Nephron (organoid): Measurements from ENCODE around the gene SEC14L6.
"Not testable (repeated sequence)": the region's sequence is repeated elsewhere in the genome, so short reads cannot be mapped to it uniquely, and the experiment has no call there.

ENCODE experiments used
- H3K27ac Mint-ChIP-seq, 3 experiments: 2 replicates each; pipeline ENCODE4 v1.8.0; 2020; ENCODE audit warnings: mixed read lengths in 3 of 3, mild to moderate bottlenecking in 2 of 3, moderate library complexity in 1 of 3
- H3K27me3 Mint-ChIP-seq: 2 replicates; pipeline ENCODE4 v1.8.0; 2021; ENCODE audit warnings: low read depth, mild to moderate bottlenecking, moderate library complexity, mixed read lengths
- H3K36me3 Mint-ChIP-seq: 2 replicates; pipeline ENCODE4 v1.8.0; 2020; ENCODE audit warnings: low read depth, mixed read lengths
- H3K4me1 Mint-ChIP-seq: 2 replicates; pipeline ENCODE4 v1.8.0; 2020; ENCODE audit warnings: mixed read lengths
- H3K4me3 Mint-ChIP-seq, 3 experiments: 2 replicates each; pipeline ENCODE4 v1.8.0; 2020; ENCODE audit warnings: mild to moderate bottlenecking in 3 of 3, mixed read lengths in 3 of 3, moderate library complexity in 2 of 3
- H3K9me3 Mint-ChIP-seq: 2 replicates; pipeline ENCODE4 v1.8.0; 2020; ENCODE audit warnings: mixed read lengths
- CTCF ChIP-seq, 3 experiments: fragments of 200-600 bp; sonication (generic); IDR thresholded peaks; one replicate each; pipeline ENCODE4 v1.5.0; 2021; ENCODE audit warnings: antibody characterized with exemption in 3 of 3; ENCODE audit not compliant: unreplicated experiment in 3 of 3

The SEC14L6 gene

GRCh38 chr22:30556388-30556787 is 9.8 kb upstream of the SEC14L6 start:
- no peaks in the 10 kb centered on the region for H3K9me3 Mint-ChIP-seq
- H3K4me1 Mint-ChIP-seq, result no peaks in the 10 kb centered on the region
- no peak overlapping the region for H3K27ac Mint-ChIP-seq
- no peak for TF ChIP-seq CTCF (IDR thresholded peaks at IDR 0.05; ENCODE audit: unreplicated experiment in 3 of 3)
- no peak overlapping the region for H3K4me3 Mint-ChIP-seq
- peaks cover 4% of the 10 kb centered on the region for H3K27me3 Mint-ChIP-seq
- H3K36me3 Mint-ChIP-seq, result no peaks in the 10 kb centered on the region

DNA sequence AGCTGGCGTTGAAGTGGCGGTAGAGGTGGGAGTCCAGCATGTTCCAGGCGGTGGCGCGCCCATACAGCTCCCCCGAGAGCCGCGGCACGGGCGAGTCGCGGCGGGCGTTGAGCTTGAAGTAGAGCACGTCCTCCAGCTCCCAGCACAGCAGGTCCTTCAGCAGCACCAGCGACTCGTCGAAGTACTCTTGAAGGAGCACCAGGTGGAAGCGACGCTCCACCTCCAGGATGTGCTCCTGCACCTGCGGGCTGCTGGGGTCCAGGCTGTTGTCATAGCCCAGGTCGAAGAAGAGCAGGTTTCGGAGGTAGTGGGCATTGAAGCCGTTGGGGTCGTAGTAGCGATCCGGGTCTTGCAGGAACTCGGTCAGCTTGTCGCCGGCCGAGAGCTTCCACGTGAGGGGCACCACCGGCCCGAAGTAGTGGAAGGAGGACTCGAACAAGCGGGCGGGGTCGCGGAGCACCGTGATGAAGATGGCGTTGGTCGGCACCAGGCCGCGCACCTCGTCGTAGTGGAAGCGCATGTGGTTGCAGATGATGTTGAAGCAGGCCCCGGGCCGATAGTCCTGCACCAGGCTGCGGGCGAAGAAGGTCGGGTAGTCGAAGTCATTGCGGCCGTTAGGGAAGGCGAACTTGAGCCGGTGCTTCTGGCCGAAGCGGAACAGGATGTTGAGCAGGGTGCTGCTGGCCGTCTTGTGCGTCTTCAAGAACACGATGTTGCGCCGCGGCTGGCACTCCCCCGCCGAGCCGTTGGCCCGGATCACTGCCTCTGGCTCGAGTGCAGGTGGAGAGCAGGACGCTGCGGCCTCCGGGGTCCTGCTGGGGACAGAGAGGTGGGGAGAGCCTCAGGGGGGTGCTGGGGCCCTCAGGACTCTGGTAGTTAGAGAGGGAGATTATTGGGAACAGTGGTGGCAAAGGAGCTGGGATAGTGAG is 9.0 kb upstream of the SEC14L6 start:
- H3K27me3 Mint-ChIP-seq, result no peaks in the 10 kb centered on the region
- H3K9me3 Mint-ChIP-seq, result no peaks in the 10 kb centered on the region
- no peak for TF ChIP-seq CTCF (IDR thresholded peaks at IDR 0.05; ENCODE audit: unreplicated experiment in 3 of 3)
- H3K4me3 Mint-ChIP-seq, result no peak overlapping the region
- no peak overlapping the region for H3K27ac Mint-ChIP-seq
- H3K36me3 Mint-ChIP-seq, result no peaks in the 10 kb centered on the region
- no peaks in the 10 kb centered on the region for H3K4me1 Mint-ChIP-seq

- Mint-ChIP-seq H3K27me3 (no peaks in the 10 kb centered on the region), H3K9me3 (no peaks in the 10 kb centered on the region), H3K4me1 (no peaks in the 10 kb centered on the region), H3K27ac (no peak overlapping the region), H3K36me3 (no peaks in the 10 kb centered on the region), H3K4me3 (no peak overlapping the region)
- no peak for TF ChIP-seq CTCF (IDR thresholded peaks at IDR 0.05; ENCODE audit: unreplicated experiment in 3 of 3)
Measured at GRCh38 chr22:30553971-30554370, 7.4 kb upstream of the SEC14L6 start.

DNA sequence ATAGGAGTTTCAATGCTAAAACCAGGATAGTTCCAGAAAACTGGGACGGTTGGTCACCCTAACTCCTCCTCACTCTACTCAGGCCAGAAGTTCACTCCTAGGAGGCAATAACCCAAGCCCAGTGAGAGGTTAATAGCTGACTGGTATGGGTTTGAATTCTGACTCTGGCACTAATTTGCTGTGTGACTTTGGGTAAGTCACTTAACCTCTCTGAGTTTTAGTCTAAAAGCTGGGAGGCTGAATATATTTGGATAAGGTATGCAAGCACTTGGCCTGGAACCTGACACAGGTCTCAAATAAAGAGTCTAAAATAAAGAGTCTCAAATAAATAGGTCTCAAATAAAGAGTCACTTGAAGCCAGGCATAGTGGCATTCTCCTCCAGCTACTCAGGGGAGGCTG is 6.2 kb upstream of the SEC14L6 start:
- TF ChIP-seq CTCF (IDR thresholded peaks at IDR 0.05; ENCODE audit: unreplicated experiment in 3 of 3), result no peak
- H3K36me3 Mint-ChIP-seq, result no peaks in the 10 kb centered on the region
- H3K4me1 Mint-ChIP-seq, result no peaks in the 10 kb centered on the region
- H3K4me3 Mint-ChIP-seq, result no peak overlapping the region
- no peak overlapping the region for H3K27ac Mint-ChIP-seq
- H3K9me3 Mint-ChIP-seq, result no peaks in the 10 kb centered on the region
- peaks cover 3% of the 10 kb centered on the region for H3K27me3 Mint-ChIP-seq

- H3K36me3 Mint-ChIP-seq, H3K4me1 Mint-ChIP-seq, H3K27ac Mint-ChIP-seq, H3K4me3 Mint-ChIP-seq, H3K9me3 Mint-ChIP-seq, H3K27me3 Mint-ChIP-seq: not testable (repeated sequence)
Measured at GRCh38 chr22:30551813-30552212, 5.3 kb upstream of the SEC14L6 start.

GRCh38 chr22:30547188-30547587 is 647 bp upstream of the SEC14L6 start:
- Mint-ChIP-seq H3K4me3 (no peak overlapping the region), H3K36me3 (no peaks in the 10 kb centered on the region), H3K27ac (no peak overlapping the region), H3K27me3 (peaks cover 13% of the 10 kb centered on the region), H3K9me3 (no peaks in the 10 kb centered on the region), H3K4me1 (no peaks in the 10 kb centered on the region)
- no peak for TF ChIP-seq CTCF (IDR thresholded peaks at IDR 0.05; ENCODE audit: unreplicated experiment in 3 of 3)
